H9 (cell line): ENCODE measurements around the gene GLRA1. TPM values are rescaled to one million over a fixed set of nuclear protein-coding genes. Genes with fewer than 3 reads are reported as not detected.

Experiments used
- DNase-seq: peaks from one replicate; pipeline ENCODE4 v3.0.0-alpha.2; 2017
- H2AFZ ChIP-seq: one replicate; pipeline ENCODE4 v1.6.1; 2013; ENCODE audit warnings: mild to moderate bottlenecking, low read length, control low read depth, moderate library complexity
- H2AK5ac ChIP-seq: 2 replicates; pipeline ENCODE4 v1.6.1; 2013; ENCODE audit warnings: low read length, control low read depth, mixed read lengths; ENCODE audit not compliant: insufficient read length
- H2BK120ac ChIP-seq: one replicate; pipeline ENCODE4 v1.6.1; 2013; ENCODE audit warnings: low read depth, mild to moderate bottlenecking, low read length, control low read depth, inconsistent platforms; ENCODE audit not compliant: poor library complexity, severe bottlenecking
- H2BK12ac ChIP-seq: 2 replicates; pipeline ENCODE4 v1.6.1; 2013; ENCODE audit warnings: low read length, control low read depth, mixed read lengths, low read depth; ENCODE audit not compliant: insufficient read length
- H2BK15ac ChIP-seq: 2 replicates; pipeline ENCODE4 v1.6.1; 2013; ENCODE audit warnings: low read depth, low read length, control low read depth
- H2BK20ac ChIP-seq: one replicate; pipeline ENCODE4 v1.6.1; 2013; ENCODE audit warnings: low read depth, mild to moderate bottlenecking, low read length, control low read depth, inconsistent platforms; ENCODE audit not compliant: poor library complexity, severe bottlenecking
- H2BK5ac ChIP-seq: 2 replicates; pipeline ENCODE4 v1.6.1; 2013; ENCODE audit warnings: low read length, control low read depth, mixed read lengths; ENCODE audit not compliant: insufficient read length
- H3K14ac ChIP-seq: 2 replicates; pipeline ENCODE4 v1.6.1; 2013; ENCODE audit warnings: low read length, control low read depth; ENCODE audit not compliant: insufficient read depth
- H3K18ac ChIP-seq: 2 replicates; pipeline ENCODE4 v1.6.1; 2013; ENCODE audit warnings: low read depth, mild to moderate bottlenecking, mixed read lengths, low read length, control low read depth; ENCODE audit not compliant: insufficient read length
- H3K23ac ChIP-seq: 2 replicates; pipeline ENCODE4 v1.6.1; 2013; ENCODE audit warnings: low read length, control low read depth, mixed read lengths, low read depth; ENCODE audit not compliant: insufficient read length
- H3K23me2 ChIP-seq: 2 replicates; pipeline ENCODE4 v1.6.1; 2013; ENCODE audit warnings: low read depth, mild to moderate bottlenecking, mixed read lengths, low read length, control low read depth; ENCODE audit not compliant: insufficient read length, poor library complexity, severe bottlenecking
- H3K27ac ChIP-seq: 2 replicates; pipeline ENCODE4 v1.5.1; 2013; ENCODE audit warnings: low read length, control low read depth, mixed read lengths, low read depth; ENCODE audit not compliant: insufficient read length
- H3K27me3 ChIP-seq: 2 replicates; pipeline ENCODE4 v1.6.1; 2013; ENCODE audit warnings: low read length, control low read depth, inconsistent platforms; ENCODE audit not compliant: insufficient read depth
- H3K4ac ChIP-seq: 2 replicates; pipeline ENCODE4 v1.6.1; 2013; ENCODE audit warnings: low read depth, mild to moderate bottlenecking, control low read depth, inconsistent platforms, low read length, moderate library complexity
- H3K4me1 ChIP-seq: 2 replicates; pipeline ENCODE4 v1.6.1; 2013; ENCODE audit warnings: low read length, control low read depth, inconsistent platforms; ENCODE audit not compliant: insufficient read depth
- H3K4me2 ChIP-seq: 2 replicates; pipeline ENCODE4 v1.6.1; 2013; ENCODE audit warnings: low read length, control low read depth, mixed read lengths; ENCODE audit not compliant: insufficient read length, insufficient read depth
- H3K56ac ChIP-seq: 2 replicates; pipeline ENCODE4 v1.6.1; 2013; ENCODE audit warnings: low read depth, mild to moderate bottlenecking, mixed read lengths, low read length, control low read depth; ENCODE audit not compliant: insufficient read length
- H3K79me1 ChIP-seq: 2 replicates; pipeline ENCODE4 v1.6.1; 2013; ENCODE audit warnings: low read depth, mild to moderate bottlenecking, moderate library complexity, low read length, control low read depth, inconsistent platforms; ENCODE audit not compliant: insufficient read depth, poor library complexity, severe bottlenecking
- H3K79me2 ChIP-seq: 2 replicates; pipeline ENCODE4 v1.6.1; 2013; ENCODE audit warnings: low read length, control low read depth, inconsistent platforms; ENCODE audit not compliant: insufficient read depth
- H3K9ac ChIP-seq: 2 replicates; pipeline ENCODE4 v1.6.1; 2013; ENCODE audit warnings: low read length, control low read depth, mixed read lengths; ENCODE audit not compliant: insufficient read length; ENCODE audit errors: extremely low read depth
- H3K9me3 ChIP-seq: one replicate; pipeline ENCODE4 v1.6.1; 2013; ENCODE audit warnings: low read depth, low read length, inconsistent platforms; ENCODE audit not compliant: control insufficient read depth
- H3T11ph ChIP-seq: one replicate; pipeline ENCODE4 v1.6.1; 2013; ENCODE audit warnings: mild to moderate bottlenecking, low read length, control low read depth, inconsistent platforms
- H4K20me1 ChIP-seq: one replicate; pipeline ENCODE4 v1.6.1; 2013; ENCODE audit not compliant: control insufficient read depth, insufficient read length, insufficient read depth
- H4K5ac ChIP-seq: 2 replicates; pipeline ENCODE4 v1.6.1; 2013; ENCODE audit warnings: low read depth, mild to moderate bottlenecking, mixed read lengths, low read length, control low read depth; ENCODE audit not compliant: insufficient read length
- H4K8ac ChIP-seq: replicated peaks from 2 replicates; pipeline ENCODE4 v1.6.1; 2013; ENCODE audit warnings: low read length, control low read depth, mixed read lengths, low read depth; ENCODE audit not compliant: insufficient read length
- H4K91ac ChIP-seq: 2 replicates; pipeline ENCODE4 v1.6.1; 2013; ENCODE audit warnings: low read depth, mild to moderate bottlenecking, moderate library complexity, mixed read lengths, low read length, control low read depth; ENCODE audit not compliant: insufficient read length
- H3K27ac Mint-ChIP-seq, 3 experiments: 2 replicates in 2 of 3; 3 replicates in 1 of 3; pipeline ENCODE4 v1.8.0; 2020 to 2021; ENCODE audit warnings: mixed read lengths in 3 of 3, mild to moderate bottlenecking in 1 of 3, moderate library complexity in 1 of 3
- H3K27me3 Mint-ChIP-seq: 2 replicates; pipeline ENCODE4 v1.8.0; 2021; ENCODE audit warnings: low read depth, mild to moderate bottlenecking, moderate library complexity, mixed read lengths
- H3K36me3 Mint-ChIP-seq, 3 experiments: 2 replicates in 2 of 3; 3 replicates in 1 of 3; pipeline ENCODE4 v1.8.0; 2020 to 2021; ENCODE audit warnings: low read depth in 3 of 3, mixed read lengths in 3 of 3; ENCODE audit not compliant: insufficient read depth in 1 of 3
- H3K4me1 Mint-ChIP-seq, 2 experiments: 2 replicates each; pipeline ENCODE4 v1.8.0; 2020; ENCODE audit warnings: mixed read lengths in 2 of 2
- H3K4me3 Mint-ChIP-seq, 2 experiments: 2 replicates in 1 of 2; 3 replicates in 1 of 2; pipeline ENCODE4 v1.8.0; 2020 to 2021; ENCODE audit warnings: mild to moderate bottlenecking in 2 of 2, mixed read lengths in 2 of 2, moderate library complexity in 1 of 2
- H3K9me3 Mint-ChIP-seq, 2 experiments: 2 replicates in 1 of 2; 3 replicates in 1 of 2; pipeline ENCODE4 v1.8.0; 2020; ENCODE audit warnings: mild to moderate bottlenecking in 2 of 2, mixed read lengths in 2 of 2, moderate library complexity in 1 of 2
- CTCF ChIP-seq: fragments of 200-600 bp; sonication (generic); conservative IDR thresholded peaks from 3 replicates; pipeline ENCODE4 v1.8.0; 2021; ENCODE audit warnings: antibody characterized with exemption, mild to moderate bottlenecking
- WGBS: extraction: QIAGEN DNeasy Blood & Tissue Kit; methylation state at CpG from one replicate; pipeline ENCODE4 v1.1.7; 2013; ENCODE audit warnings: missing lambda C conversion rate, low lambda C conversion rate, mixed read lengths; ENCODE audit not compliant: insufficient read length; ENCODE audit errors: extremely low coverage; 5-methylcytosine and 5-hydroxymethylcytosine counted together
- total RNA-seq: library from RNA; stranded (reverse); gene quantifications from 2 replicates; pipeline ENCODE4 v1.2.1, GENCODE V29; 2021

The GLRA1 gene
- total RNA-seq, 1 experiment from 2014 or later: not detected

DNA sequence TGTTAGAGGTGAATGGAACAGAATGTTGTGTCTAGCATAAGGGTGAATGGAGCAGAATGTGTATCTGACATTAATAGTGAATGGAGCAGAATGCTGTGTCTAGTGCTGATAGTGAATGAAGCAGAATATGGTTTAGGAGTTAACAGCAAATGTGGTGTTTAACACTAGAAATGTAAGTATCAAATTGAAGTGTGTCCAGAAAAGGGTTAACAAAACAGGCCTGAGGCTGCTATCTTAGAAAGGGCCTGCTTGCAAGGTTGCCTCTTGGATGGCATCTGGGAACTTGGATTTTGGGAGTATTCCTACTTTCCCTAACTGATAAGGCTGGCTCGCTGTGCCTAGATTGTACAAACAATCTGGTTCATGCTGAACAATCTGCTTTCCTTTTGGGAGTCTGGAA lies 76.8 kb downstream of the GLRA1 start:
- Mint-ChIP-seq H3K27me3 (peaks cover 4% of the 10 kb centered on the region; the same call in 1 of the 2 replicates), H3K27ac (no peak overlapping the region), H3K4me1 (no peaks in the 10 kb centered on the region), H3K36me3 (no peaks in the 10 kb centered on the region), H3K4me3 (no peak overlapping the region), H3K9me3 (peaks cover 0 to 4% of the 10 kb centered on the region in 2 experiments; a peak in 1 of 5 replicates)
- Histone ChIP-seq H2AFZ (no peak overlapping the region), H3T11ph (no peak overlapping the region), H2BK20ac (no peak overlapping the region), H3K79me1 (no peaks in the 10 kb centered on the region), H3K4me2 (no peak overlapping the region), H3K23me2 (no peaks in the 10 kb centered on the region), H2AK5ac (no peak overlapping the region), H2BK5ac (no peak overlapping the region), H4K8ac (no peak overlapping the region), H2BK15ac (no peak overlapping the region), H3K56ac (no peak overlapping the region), H3K18ac (no peak overlapping the region), H3K9ac (no peak overlapping the region), H3K14ac (no peak overlapping the region), H2BK12ac (no peak overlapping the region), H4K91ac (no peak overlapping the region), H3K4me1 (no peaks in the 10 kb centered on the region), H2BK120ac (no peak overlapping the region), H3K23ac (no peak overlapping the region), H3K27ac (no peak overlapping the region), H3K27me3 (no peaks in the 10 kb centered on the region), H4K20me1 (no peaks in the 10 kb centered on the region), H3K9me3 (no peaks in the 10 kb centered on the region), H4K5ac (no peak overlapping the region), H3K79me2 (no peaks in the 10 kb centered on the region), H3K4ac (no peak overlapping the region)
- WGBS: no CpG with 5 or more reads among the region's 1 CpG
- no peak for TF ChIP-seq CTCF
- no peak for DNase-seq
